ENCODE results near the gene HOXB9. TPM values are rescaled to one million over a fixed set of nuclear protein-coding genes. Genes with fewer than 3 reads are reported as not detected.
A peak's percentile ranks its signal among the peaks of the same experiment; 100 is the strongest.

HOXB9 gene
- total RNA-seq, 1 experiment from 2014 or later: 27.8 TPM

- intact Hi-C loops (cut with micrococcal nuclease; ENCODE audit: unreplicated experiment): no loop called here
- no peaks in the 10 kb centered on the region for H3K9me3 Mint-ChIP-seq (ENCODE audit: low read depth, unreplicated experiment)
- peaks cover 8% of the 10 kb centered on the region for H3K27me3 Mint-ChIP-seq (ENCODE audit: unreplicated experiment)
- BruUV-seq (replicated peaks): TSS peak; percentile 28
- no peak for TF ChIP-seq CTCF (IDR thresholded peaks at IDR 0.05; ENCODE audit: unreplicated experiment)
- CTCF ChIA-PET: interaction anchor here (0.5 to 1.5 kb wide), 2 partner anchors 49 to 259 kb away, joined by 3 to 5 read pairs; no protein-coding TSS in a partner anchor
- peak overlapping the region; percentile 88 for H3K4me3 Mint-ChIP-seq (ENCODE audit: low read depth, unreplicated experiment)
- no peak for DNase-seq
- H3K4me1 Mint-ChIP-seq (ENCODE audit: low read depth, unreplicated experiment): peaks cover 71% of the 10 kb centered on the region
- peak overlapping the region; percentile 95 for H3K27ac Mint-ChIP-seq (ENCODE audit: unreplicated experiment)
- peaks cover 98% of the 10 kb centered on the region for H3K36me3 Mint-ChIP-seq (ENCODE audit: insufficient read depth, unreplicated experiment)
Measured at GRCh38 chr17:48594538-48595277, 31.4 kb downstream of the HOXB9 start.

- Mint-ChIP-seq H3K4me3 (ENCODE audit: low read depth, unreplicated experiment) (peak overlapping the region; percentile 88), H3K27me3 (ENCODE audit: unreplicated experiment) (peaks cover 8% of the 10 kb centered on the region)
- peak; percentile 97 for DNase-seq
Measured at GRCh38 chr17:48593840-48594537, 32.2 kb downstream of the HOXB9 start.

DNA sequence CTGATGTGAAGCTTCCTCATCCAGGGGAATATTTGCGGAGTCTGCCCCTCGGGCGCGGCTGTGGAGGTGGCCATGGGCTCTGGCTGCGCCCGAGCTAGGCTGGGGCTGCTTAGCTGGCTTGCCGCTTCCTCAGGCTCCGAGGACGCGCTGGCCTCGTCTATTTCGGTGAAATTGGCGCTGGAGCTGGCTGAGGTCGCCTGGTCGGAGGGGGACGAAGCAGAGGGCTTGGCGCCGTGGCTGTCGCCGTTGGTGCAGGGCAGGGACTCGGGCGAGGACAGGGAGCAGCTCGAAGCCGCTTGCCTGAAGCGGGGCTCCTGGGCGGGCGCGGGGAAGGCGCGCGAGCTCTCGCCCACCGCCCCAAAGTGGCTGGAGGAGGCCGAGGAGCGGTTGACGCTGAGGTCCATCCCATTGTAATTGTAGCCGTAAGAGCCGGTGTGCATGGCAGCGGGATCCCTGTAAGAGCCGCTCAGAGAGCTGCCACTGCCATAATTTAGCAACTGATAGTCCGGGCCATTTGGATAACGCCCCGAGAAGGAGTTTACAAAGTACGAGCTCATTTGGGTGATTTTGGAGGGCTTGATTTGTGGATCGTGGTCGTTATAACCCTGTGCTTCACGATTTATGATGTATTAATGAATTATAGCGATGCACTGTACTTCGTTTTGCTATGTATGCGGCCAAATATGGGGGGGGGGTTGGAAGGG lies 32.9 kb downstream of the HOXB9 start, which contains the start of gene HOXB5:
Gene HOXB5, minus strand, starts transcription at position 654 of the 704 bp plus-strand sequence. Its CDS starts 97 bp downstream, at position 557.
- peaks cover 5% of the 10 kb centered on the region for H3K27me3 Mint-ChIP-seq (ENCODE audit: unreplicated experiment)
- H3K4me1 Mint-ChIP-seq (ENCODE audit: low read depth, unreplicated experiment): peaks cover 69% of the 10 kb centered on the region
- BruUV-seq (replicated peaks): no TSS peak
- H3K27ac Mint-ChIP-seq (ENCODE audit: unreplicated experiment): peak within 1 kb of the TSS; percentile 95
- peak; percentile 30 for DNase-seq
- CTCF ChIA-PET: interaction anchor here (0.7 to 1.9 kb wide), 11 partner anchors 38 to 334 kb away, joined by 3 to 7 read pairs (median 5); no protein-coding TSS in a partner anchor
- peak within 1 kb of the TSS; percentile 88 for H3K4me3 Mint-ChIP-seq (ENCODE audit: low read depth, unreplicated experiment)
- intact Hi-C loops (cut with micrococcal nuclease; ENCODE audit: unreplicated experiment): no loop called here
- H3K9me3 Mint-ChIP-seq (ENCODE audit: low read depth, unreplicated experiment): no peaks in the 10 kb centered on the region
- peaks cover 99% of the 10 kb centered on the region for H3K36me3 Mint-ChIP-seq (ENCODE audit: insufficient read depth, unreplicated experiment)
- TF ChIP-seq CTCF (IDR thresholded peaks at IDR 0.05; ENCODE audit: unreplicated experiment): no peak

More at GRCh38 chr17:48593840-48594537, 32.2 kb downstream of the HOXB9 start:
- intact Hi-C loops (cut with micrococcal nuclease; ENCODE audit: unreplicated experiment): no loop called here
- H3K9me3 Mint-ChIP-seq (ENCODE audit: low read depth, unreplicated experiment): no peaks in the 10 kb centered on the region
- H3K27ac Mint-ChIP-seq (ENCODE audit: unreplicated experiment): peak overlapping the region; percentile 95
- peaks cover 67% of the 10 kb centered on the region for H3K4me1 Mint-ChIP-seq (ENCODE audit: low read depth, unreplicated experiment)
- CTCF ChIA-PET: interaction anchor here (1.3 to 1.9 kb wide), 5 partner anchors 209 to 332 kb away, joined by 3 to 7 read pairs (median 5); no protein-coding TSS in a partner anchor
- peaks cover 99% of the 10 kb centered on the region for H3K36me3 Mint-ChIP-seq (ENCODE audit: insufficient read depth, unreplicated experiment)
- BruUV-seq (replicated peaks): no TSS peak
- peak; percentile 99 for TF ChIP-seq CTCF (IDR thresholded peaks at IDR 0.05; ENCODE audit: unreplicated experiment)

- intact Hi-C loops (cut with micrococcal nuclease; ENCODE audit: unreplicated experiment): no loop called here
- BruUV-seq (replicated peaks): no TSS peak
- Mint-ChIP-seq H3K27ac (ENCODE audit: unreplicated experiment) (peak overlapping the region; percentile 95), H3K4me3 (ENCODE audit: low read depth, unreplicated experiment) (peak overlapping the region; percentile 88), H3K9me3 (ENCODE audit: low read depth, unreplicated experiment) (no peaks in the 10 kb centered on the region), H3K27me3 (ENCODE audit: unreplicated experiment) (no peaks in the 10 kb centered on the region), H3K4me1 (ENCODE audit: low read depth, unreplicated experiment) (peaks cover 69% of the 10 kb centered on the region), H3K36me3 (ENCODE audit: insufficient read depth, unreplicated experiment) (peaks cover 99% of the 10 kb centered on the region)
- DNase-seq: no peak
- CTCF ChIA-PET: interaction anchor here (0.6 to 1.9 kb wide), 12 partner anchors 37 to 681 kb away, joined by 3 to 7 read pairs (median 5); no protein-coding TSS in a partner anchor
- no peak for TF ChIP-seq CTCF (IDR thresholded peaks at IDR 0.05; ENCODE audit: unreplicated experiment)
Measured at GRCh38 chr17:48592577-48592976, 33.6 kb downstream of the HOXB9 start.

Measured in Calu3 (cell line).